GM18508 (cell line): Measurements from ENCODE around the gene MYO9B.

Source experiments
- ATAC-seq: cut with Tn5 transposase; IDR thresholded peaks from one replicate; pipeline ENCODE4 v1.9.1; 2021; ENCODE audit warnings: moderate number of reproducible peaks; ENCODE audit not compliant: insufficient read depth, unreplicated experiment

Gene MYO9B

DNA sequence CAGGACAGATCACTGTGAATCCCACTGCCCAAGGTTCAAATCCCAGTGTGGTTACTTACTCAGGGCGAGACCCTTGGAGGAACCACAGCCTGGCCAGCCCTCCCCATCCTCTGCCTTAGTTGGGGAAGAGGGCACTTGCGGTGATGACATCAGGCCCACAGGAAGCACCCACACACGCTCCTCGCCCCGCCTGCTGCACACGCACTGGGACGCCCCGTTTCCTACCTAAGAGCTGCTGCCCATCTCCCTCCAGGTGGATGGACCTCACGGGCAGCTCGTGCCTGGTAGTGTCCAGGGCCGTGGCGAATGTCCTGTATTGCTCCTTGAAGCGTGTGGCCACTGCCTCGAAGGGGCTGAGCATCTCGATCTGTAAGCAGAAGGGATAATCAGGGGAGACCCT lies 19.9 kb upstream of the MYO9B start:
- no peak for ATAC-seq

- no peak for ATAC-seq
Observed at GRCh38 chr19:17058236-17058635, 17.3 kb upstream of the MYO9B start.

- ATAC-seq, result no peak
Observed at GRCh38 chr19:17060802-17061201, 14.8 kb upstream of the MYO9B start.

DNA sequence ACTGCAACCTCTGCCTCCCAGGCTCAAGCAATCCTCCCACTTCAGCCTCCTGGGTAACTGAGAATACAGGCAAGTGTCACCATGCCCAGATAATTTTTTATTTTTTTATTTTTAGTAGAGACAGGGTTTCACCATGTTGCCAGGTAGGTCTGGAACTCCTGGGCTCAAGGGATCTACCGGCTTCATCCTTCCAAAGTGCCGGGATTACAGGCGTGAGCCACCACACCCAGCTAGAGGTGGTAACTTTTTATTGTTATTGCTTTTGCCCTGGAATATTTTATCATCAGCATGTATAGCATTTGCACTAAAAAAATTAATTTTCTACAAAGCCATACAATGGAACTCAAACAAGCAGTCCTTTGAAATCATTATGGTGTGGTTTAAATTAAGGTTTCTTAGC lies 14.4 kb upstream of the MYO9B start:
- no peak for ATAC-seq

DNA sequence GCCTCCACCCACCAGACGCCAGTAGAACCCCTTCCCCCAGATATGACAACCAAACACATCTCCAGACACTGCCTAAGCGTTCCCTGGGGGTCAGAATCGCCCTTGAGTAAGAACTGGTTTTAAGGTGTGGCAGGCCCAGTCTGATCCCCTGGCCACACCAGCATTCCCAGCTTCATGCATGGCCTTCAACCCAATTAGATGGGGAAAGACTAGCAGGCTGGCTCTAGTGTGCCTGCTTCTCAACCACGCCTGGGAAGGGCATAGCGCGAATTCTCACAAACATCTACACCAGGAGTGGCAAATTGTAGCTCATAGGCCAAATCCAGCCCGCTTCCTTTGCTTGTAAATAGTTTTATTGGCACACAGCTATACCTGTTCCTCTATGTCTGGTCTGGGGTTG lies 13.9 kb upstream of the MYO9B start:
- ATAC-seq, result no peak

DNA sequence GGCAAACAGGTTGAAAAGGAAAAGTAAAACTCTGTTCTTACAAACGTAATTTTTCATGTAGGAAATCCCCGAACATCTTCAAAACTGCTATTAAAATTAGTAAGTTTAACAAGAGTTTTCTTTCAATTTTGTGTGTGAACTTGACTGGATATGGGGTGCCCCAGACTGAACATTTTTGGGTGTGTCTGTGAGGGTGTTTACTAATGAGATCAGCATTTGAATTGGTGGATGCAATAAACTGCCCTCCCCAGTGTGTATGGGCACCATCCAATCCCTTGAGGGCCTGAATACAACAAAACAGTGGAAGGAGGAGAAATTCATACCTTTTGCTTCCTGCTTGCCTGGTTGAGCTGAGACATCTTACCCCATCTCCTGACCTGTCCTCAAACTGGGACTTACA lies 12.1 kb upstream of the MYO9B start:
- no peak for ATAC-seq

GRCh38 chr19:17069193-17069592 lies 6.4 kb upstream of the MYO9B start:
- ATAC-seq, result no peak

DNA sequence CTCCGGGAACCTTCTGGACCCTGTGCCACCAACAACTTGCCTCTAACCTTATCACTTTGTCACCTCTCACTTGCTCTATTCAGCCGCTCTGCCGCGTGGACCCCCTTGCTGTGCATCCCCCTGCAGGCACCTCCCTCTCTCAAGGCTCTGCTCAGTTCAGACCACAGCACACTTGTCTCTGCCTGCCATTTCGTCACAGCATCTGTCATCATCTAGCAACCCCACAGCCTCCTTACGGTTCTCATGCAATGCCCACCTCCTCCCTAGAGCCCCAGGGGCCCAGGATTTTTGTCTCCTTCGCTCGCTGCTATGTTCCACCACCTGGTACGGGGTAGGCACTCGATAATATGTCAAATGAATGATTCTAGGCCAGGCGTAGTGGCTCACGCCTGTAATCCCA lies 5.2 kb upstream of the MYO9B start:
- ATAC-seq, result no peak

DNA sequence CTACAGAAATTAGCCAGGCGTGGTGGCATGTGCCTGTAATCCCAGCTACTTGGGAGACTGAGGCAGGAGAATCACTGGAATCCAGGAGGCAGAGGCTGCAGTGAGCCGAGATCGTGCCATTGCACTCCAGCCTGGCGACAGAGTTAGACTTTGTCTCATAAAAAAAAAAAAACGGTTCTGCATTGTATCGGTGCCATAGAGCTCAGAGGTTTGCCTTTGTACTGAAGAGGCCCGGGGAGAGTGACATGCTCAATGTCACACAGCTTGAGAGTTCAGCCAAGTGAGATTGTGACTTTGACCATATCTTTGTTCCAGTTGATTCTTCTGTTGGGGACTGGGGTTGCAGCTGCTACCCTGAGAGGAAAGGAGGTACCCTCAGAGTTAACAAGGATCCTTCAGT lies 4.7 kb upstream of the MYO9B start:
- ATAC-seq, result no peak

GRCh38 chr19:17073869-17074633 lies 1.5 kb upstream of the MYO9B start:
- no peak for ATAC-seq

- ATAC-seq, result no peak
Observed at GRCh38 chr19:17074634-17075034, 943 bp upstream of the MYO9B start.

- ATAC-seq, result no peak
Observed at GRCh38 chr19:17075864-17076542, 426 bp downstream of the MYO9B start.

DNA sequence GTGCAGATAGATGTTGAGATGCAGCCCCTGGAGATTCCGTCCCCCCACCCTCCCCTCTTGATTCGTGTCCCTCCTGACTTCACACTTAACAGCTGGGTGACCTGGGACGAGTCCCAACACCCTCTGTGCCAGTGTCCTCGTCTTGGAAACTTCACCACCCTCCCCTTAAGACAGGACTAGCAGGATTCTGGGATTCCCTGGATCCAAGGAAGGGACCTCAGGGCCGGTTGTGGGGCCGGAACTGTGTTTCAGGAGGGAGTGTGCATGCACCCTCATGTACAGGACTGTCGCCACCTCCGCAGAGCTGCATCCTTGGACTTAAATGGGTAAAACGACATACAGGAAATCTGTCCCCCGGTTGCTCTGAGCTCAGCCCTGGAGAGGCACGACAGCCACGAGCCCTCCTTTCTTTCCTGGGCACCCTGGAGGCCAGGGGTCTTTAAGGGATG lies 990 bp downstream of the MYO9B start:
- no peak for ATAC-seq

GRCh38 chr19:17077447-17078028 lies 2.0 kb downstream of the MYO9B start:
- no peak for ATAC-seq

DNA sequence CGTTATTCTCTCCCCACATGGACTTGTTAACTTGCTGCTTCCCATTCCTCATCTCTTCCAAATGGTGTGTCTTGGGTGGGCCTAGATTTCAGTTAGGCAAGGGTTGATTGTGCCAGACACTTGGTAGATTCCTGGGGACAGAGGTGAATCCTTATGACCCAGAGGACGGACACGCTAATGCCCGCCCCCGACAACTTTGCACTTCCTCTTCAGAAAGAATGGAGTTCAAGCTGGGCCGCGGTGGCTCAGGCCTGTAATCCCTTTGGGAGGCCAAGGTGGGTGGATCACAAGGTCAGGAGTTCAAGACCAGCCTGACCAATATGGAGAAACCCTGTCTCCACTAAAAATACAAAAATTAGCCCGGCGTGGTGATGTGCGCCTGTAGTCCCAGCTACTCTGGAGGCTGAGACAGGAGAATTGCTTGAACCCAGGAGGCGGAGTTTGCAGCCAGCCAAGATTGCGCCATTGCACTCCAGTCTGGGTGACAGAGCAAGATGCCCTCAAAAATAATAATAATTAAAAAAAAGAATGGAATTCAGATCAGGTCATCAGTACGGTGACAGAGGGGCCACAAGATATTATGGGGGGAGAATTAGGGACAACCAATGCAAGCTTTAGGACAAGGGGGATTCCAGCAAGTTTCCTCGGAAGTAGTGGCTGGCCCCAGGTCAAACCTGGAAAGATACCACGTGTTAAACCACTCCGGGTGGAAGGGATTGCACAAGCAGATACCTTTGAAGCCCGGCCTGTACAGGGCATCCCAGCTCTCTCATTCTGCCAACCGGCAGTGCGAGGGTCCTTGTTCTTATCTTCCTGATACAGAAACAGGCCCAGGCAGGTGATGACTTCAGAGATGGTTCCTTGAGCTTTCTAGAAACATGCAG lies 2.7 kb downstream of the MYO9B start:
- no peak for ATAC-seq

DNA sequence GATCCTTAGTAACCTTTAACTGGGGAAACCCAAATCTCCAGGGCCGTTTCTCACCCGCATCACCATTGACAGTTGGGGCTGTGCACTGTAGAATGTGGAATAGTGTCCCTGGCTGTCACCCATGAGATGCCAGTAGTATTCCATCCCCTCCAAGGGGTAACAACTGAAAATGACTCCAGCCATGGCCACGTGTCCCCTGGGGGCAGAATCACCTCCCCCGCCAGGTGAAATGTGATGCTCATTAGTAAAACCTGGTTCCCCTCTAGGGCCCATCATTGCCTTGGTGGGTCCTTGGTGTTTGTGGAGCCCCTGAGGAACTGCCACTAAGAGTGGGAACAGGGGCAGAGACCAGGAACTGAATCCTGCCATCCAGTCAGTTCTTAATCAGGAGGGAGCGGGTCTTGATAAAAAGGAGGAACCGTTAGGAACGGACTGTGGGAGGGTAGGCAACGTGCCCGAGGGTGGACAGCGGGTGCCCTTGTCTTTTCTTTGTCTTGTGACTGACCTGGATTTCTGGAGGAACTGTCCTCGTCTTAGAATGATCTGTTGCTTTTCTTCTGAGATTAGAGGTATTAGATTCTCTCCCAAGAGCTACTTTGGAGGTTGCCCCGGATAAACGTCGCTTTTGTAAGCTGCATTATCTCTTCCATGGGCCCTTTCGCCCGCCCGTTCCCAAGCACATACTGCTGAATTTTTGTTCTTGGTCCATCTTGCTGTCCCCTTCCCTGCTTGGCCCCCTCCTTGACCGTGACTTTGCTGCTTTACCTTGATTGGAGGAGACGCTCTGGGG lies 3.5 kb downstream of the MYO9B start:
- ATAC-seq, result no peak

- ATAC-seq, result no peak
Observed at GRCh38 chr19:17079710-17080439, 4.3 kb downstream of the MYO9B start.

DNA sequence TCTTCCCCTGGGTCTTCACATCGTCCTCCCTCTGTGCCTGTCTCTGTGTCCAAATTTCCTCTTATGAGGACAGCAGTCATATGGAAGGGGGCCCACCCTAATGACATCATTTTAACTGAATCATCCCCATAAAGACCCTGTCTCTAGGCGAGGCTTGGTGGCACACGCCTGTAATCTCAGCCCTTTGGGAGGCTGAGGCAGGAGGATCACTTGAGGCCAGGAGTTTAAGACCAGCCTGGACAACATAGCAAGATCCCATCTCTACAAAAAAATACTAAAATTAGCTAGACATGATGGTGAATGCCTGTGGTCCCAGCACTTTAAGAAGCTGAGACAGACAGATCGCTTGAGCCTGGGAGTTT lies 4.8 kb downstream of the MYO9B start:
- no peak for ATAC-seq
